Measurements from ENCODE around the gene CRACDL.

CRACDL gene

DNA sequence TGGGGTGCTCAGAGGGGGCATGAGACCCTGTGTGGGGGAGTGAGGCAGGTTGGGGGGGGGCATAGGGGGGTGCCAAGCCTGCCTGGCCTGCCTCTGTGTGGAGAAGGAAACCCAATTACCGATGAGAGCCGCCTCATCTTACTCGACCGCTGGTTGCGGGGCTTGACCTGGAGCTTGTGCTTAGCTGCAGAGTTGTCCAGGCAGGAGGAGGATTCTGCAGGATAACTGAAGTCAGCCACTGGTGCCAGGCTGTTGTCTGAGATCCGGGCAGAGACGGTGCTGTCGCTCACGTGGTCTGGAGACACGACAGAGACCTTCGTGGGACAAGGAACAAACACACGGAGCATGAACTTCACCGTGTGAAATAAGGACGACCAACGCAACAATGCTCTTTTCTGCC lies 109.2 kb downstream of the CRACDL start:
- H3K4me3 ChIP-seq (ENCODE audit: low read depth, low read length), result no peak overlapping the region
- in situ Hi-C loops (cut with HindIII; ENCODE audit: low sequenced_read_pairs), result loop anchor here (25.0 kb wide), 1 partner anchor 165 kb away; no protein-coding TSS in a partner anchor
- DNase-seq (ENCODE audit: low read depth), result no peak
- TF ChIP-seq, protein P1, sequence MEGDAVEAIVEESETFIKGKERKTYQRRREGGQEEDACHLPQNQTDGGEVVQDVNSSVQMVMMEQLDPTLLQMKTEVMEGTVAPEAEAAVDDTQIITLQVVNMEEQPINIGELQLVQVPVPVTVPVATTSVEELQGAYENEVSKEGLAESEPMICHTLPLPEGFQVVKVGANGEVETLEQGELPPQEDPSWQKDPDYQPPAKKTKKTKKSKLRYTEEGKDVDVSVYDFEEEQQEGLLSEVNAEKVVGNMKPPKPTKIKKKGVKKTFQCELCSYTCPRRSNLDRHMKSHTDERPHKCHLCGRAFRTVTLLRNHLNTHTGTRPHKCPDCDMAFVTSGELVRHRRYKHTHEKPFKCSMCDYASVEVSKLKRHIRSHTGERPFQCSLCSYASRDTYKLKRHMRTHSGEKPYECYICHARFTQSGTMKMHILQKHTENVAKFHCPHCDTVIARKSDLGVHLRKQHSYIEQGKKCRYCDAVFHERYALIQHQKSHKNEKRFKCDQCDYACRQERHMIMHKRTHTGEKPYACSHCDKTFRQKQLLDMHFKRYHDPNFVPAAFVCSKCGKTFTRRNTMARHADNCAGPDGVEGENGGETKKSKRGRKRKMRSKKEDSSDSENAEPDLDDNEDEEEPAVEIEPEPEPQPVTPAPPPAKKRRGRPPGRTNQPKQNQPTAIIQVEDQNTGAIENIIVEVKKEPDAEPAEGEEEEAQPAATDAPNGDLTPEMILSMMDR (IDR thresholded peaks at IDR 0.05; ENCODE audit: low read depth, low read length, missing control alignments), result no peak

DNA sequence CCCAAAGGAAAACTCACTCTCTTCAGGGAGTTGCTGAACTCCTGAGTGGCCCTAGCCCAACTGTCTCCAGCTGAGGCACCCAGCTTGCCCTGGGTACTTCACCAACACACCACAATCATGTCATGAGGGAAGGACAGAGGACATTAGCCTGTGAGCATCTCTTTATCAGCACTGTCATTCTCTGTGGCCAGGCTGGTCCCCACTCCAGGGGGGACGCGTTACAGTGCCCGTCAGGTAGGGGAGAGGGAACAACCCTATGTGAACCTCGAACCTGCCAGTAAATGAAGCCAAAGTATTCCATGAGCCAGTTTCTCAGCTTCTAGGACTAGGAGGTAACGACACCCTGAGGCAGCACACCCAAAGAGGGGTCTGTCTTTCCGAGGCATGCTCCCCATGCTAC lies 110.2 kb downstream of the CRACDL start:
- no peak for DNase-seq (ENCODE audit: low read depth)
- no peak overlapping the region for H3K4me3 ChIP-seq (ENCODE audit: low read depth, low read length)
- TF ChIP-seq, protein P1 (IDR thresholded peaks at IDR 0.05; ENCODE audit: low read depth, low read length, missing control alignments), result no peak
- in situ Hi-C loops (cut with HindIII; ENCODE audit: low sequenced_read_pairs), result loop anchor here (25.0 kb wide), 1 partner anchor 164 kb away; no protein-coding TSS in a partner anchor

DNA sequence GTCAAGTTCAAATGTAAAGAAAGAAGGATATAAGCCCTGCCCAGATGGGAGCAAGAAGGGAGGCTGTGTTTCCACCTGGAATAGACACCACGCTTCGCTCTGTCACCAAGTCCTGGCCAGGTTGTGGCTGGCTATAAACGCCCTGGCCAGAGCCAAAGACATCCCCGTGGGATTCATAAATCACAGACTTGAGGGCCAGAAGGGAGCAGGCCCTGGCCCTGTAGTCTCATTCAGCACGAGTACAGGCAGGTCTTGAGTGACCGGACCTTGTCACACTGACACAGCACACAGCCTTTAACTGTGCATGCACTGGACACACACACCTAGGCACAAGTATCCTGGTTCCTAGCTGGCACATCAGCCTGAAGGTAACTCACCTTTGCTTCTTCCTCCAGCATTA lies 110.6 kb downstream of the CRACDL start:
- TF ChIP-seq, protein P1 (IDR thresholded peaks at IDR 0.05; ENCODE audit: low read depth, low read length, missing control alignments), result no peak
- in situ Hi-C loops (cut with HindIII; ENCODE audit: low sequenced_read_pairs), result loop anchor here (25.0 kb wide), 1 partner anchor 163 kb away; no protein-coding TSS in a partner anchor
- H3K4me3 ChIP-seq (ENCODE audit: low read depth, low read length), result no peak overlapping the region
- DNase-seq (ENCODE audit: low read depth), result no peak

DNA sequence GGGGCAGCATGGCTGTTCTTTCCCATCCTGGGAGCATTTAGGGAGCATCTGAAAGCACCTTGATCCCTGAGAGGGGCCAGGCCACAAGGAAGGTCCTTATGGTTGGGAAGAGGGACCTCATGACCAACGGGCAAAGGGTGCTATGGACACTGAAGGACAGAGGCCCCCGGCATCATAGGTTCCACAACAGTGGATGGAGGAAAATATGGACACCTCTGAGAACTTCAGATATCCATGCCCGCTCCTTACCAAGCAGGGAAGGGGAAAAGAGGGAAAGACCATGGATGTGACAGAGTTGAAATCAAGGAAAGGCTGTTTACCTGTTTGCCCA lies 111.0 kb downstream of the CRACDL start:
- in situ Hi-C loops (cut with HindIII; ENCODE audit: low sequenced_read_pairs), result loop anchor here (25.0 kb wide), 1 partner anchor 163 kb away; no protein-coding TSS in a partner anchor
- H3K4me3 ChIP-seq (ENCODE audit: low read depth, low read length), result no peak overlapping the region
- TF ChIP-seq, protein P1 (IDR thresholded peaks at IDR 0.05; ENCODE audit: low read depth, low read length, missing control alignments), result no peak

DNA sequence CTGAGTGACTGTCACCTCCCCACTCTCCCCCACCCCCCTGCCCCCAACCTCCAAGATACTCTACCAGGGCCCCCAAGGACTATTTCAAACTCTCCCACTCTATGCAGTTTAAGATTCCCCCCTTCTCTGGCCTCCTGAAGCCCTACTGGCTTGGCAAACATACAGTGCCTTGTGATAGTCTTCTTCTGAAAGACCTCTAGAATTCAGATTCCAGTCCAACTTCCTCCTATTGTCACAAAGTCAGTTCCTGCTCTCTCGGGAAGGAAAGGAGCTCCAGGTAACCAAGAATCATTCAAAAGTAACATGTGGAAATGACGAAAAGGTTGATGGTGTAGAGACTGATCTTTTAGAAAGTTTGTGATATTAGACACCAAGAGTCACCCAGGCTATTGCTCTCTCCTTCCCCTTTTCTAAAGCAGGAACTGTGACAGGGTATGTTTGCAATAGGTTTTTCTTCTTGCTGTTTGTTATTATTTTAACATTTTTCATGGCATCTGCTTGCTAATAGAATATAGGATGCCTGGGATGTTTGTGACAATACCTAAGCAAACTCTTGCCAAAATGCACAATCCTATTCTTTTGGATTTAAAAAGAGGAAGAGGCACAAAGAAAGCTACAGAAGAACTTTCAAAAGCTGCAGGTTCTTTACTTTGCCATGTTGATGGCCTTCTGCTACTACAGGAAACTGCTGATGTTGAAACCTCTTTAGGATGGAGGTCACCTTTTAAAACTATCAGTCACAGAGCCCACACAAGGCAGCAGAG lies 111.6 kb downstream of the CRACDL start:
- no peak overlapping the region for H3K4me3 ChIP-seq (ENCODE audit: low read depth, low read length)
- in situ Hi-C loops (cut with HindIII; ENCODE audit: low sequenced_read_pairs), result loop anchor here (25.0 kb wide), 1 partner anchor 162 kb away; no protein-coding TSS in a partner anchor
- DNase-seq (ENCODE audit: low read depth), result no peak
- TF ChIP-seq, protein P1 (IDR thresholded peaks at IDR 0.05; ENCODE audit: low read depth, low read length, missing control alignments), result no peak

More for the DNA sequence above, 111.0 kb downstream of the CRACDL start:
- DNase-seq (ENCODE audit: low read depth), result no peak

DNA sequence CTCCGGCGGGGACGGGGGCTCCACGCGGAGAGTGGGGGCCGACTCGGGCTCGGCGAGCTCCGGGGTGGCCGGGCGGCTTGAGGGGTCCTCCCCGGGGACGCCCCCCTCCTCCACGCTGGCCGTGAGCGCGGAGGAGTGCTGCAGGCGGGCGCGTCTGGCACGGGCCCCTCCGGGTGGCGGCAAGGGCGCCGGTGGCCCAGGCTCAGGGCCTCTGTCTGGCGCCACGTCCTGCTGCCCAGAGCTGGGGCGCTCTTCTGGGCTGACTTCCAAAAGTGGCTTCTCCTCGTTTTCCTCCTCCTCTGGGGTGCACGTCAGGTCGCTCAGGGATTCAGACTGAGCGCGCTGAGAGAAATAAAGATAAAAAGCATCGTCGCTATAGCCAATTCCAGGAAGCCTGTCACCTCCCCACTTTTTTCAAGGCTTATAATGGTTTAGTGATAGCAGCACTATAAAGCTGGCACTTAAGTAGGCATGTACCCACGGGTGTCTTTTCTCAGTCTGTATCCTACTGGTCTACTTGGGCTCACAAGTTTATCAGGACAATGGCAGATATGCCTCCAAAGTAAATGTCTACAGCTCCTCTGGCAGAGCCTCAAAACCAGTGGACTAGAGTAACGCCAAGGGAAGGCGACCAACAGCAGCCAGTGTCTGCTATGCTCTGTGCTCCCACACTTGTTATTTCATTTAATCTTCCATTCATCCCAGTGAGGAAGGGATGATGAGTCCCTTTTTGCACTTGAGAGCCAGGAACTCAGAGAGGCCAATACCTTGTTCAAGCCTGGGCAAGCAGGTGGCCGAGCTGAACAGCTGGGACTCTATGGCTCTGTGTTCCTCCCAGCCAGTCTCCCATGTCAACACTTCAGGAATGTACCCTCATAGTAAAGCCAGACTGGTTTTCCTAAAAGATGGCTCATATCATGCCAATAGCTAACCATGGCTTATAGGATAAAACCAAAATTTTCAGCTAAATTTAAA lies 112.5 kb downstream of the CRACDL start:
- in situ Hi-C loops (cut with HindIII; ENCODE audit: low sequenced_read_pairs), result no loop called here
- TF ChIP-seq, protein P1 (IDR thresholded peaks at IDR 0.05; ENCODE audit: low read depth, low read length, missing control alignments), result no peak
- no peak for DNase-seq (ENCODE audit: low read depth)
- peak overlapping the region; percentile 21 for H3K4me3 ChIP-seq (ENCODE audit: low read depth, low read length)

All from astrocyte of the cerebellum (primary cell).